KMS-11 (cell line): ENCODE measurements around the gene TRIM22.
"Not testable (repeated sequence)": the region's sequence is repeated elsewhere in the genome, so short reads cannot be mapped to it uniquely, and the experiment has no call there.

Experiments
- H2AFZ ChIP-seq: fragments of 200-600 bp; sonication (generic); 2 replicates; pipeline ENCODE4 v1.6.1; 2016; ENCODE audit warnings: antibody characterized with exemption, mixed run types, low read depth
- H3K27ac ChIP-seq: fragments of 200-600 bp; sonication (generic); 2 replicates; pipeline ENCODE4 v1.6.1; 2016; ENCODE audit warnings: mild to moderate bottlenecking, mixed run types
- H3K27me3 ChIP-seq: fragments of 200-600 bp; sonication (generic); 2 replicates; pipeline ENCODE4 v1.6.1; 2017; ENCODE audit warnings: mild to moderate bottlenecking, low read depth, mixed run types, moderate library complexity; ENCODE audit not compliant: insufficient read depth
- H3K36me3 ChIP-seq: fragments of 200-600 bp; sonication (generic); 2 replicates; pipeline ENCODE4 v1.6.1; 2017; ENCODE audit warnings: mild to moderate bottlenecking, mixed run types; ENCODE audit not compliant: insufficient read depth
- H3K4me1 ChIP-seq: fragments of 200-600 bp; sonication (generic); 2 replicates; pipeline ENCODE4 v1.6.1; 2016; ENCODE audit warnings: mild to moderate bottlenecking, low read depth, mixed run types; ENCODE audit not compliant: poor library complexity, severe bottlenecking
- H3K4me2 ChIP-seq: fragments of 200-600 bp; sonication (generic); 2 replicates; pipeline ENCODE4 v1.7.0; 2016; ENCODE audit warnings: mild to moderate bottlenecking, mixed run types
- H3K4me3 ChIP-seq: fragments of 200-600 bp; sonication (generic); IDR thresholded peaks from 2 replicates; pipeline ENCODE4 v1.6.1; 2017; ENCODE audit warnings: low read depth, low read length, mixed read lengths; ENCODE audit not compliant: insufficient read depth
- H3K79me2 ChIP-seq: fragments of 200-600 bp; sonication (generic); 2 replicates; pipeline ENCODE4 v1.6.1; 2016; ENCODE audit warnings: low read depth, mixed run types; ENCODE audit not compliant: insufficient read depth
- H3K9ac ChIP-seq: fragments of 200-600 bp; sonication (generic); 2 replicates; pipeline ENCODE4 v1.6.1; 2016; ENCODE audit warnings: mild to moderate bottlenecking, mixed run types
- H4K20me1 ChIP-seq: fragments of 200-600 bp; sonication (generic); 2 replicates; pipeline ENCODE4 v1.6.1; 2016; ENCODE audit warnings: mild to moderate bottlenecking, mixed run types; ENCODE audit not compliant: insufficient read depth
- TF ChIP-seq, protein P1 (sequence below): fragments of 200-600 bp; sonication (generic); conservative IDR thresholded peaks from 2 replicates; pipeline ENCODE4 v1.6.1; 2017; ENCODE audit warnings: low read depth, mild to moderate bottlenecking, antibody characterized with exemption, low read length, moderate library complexity, mixed read lengths

The TRIM22 gene

DNA sequence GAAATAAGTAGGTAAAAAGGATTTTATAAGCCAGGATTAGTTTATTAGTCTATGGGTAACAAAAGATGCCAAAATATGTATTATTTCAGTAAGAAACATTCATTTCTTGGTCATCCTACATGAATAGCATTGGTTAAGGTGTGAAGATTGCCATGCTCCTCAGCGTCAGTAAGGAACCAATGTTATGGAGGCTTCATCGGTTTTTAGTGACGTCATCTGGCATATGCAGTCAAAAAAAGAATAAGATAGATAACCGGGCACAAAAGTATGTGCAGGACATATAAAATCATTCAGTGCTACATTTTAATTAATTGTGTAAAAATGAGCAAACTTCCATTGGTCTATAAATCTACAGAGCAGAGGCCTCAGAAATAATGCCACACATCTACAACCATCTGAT is 34.1 kb upstream of the TRIM22 start:
- no peak overlapping the region for H3K4me2 ChIP-seq
- no peaks in the 10 kb centered on the region for H4K20me1 ChIP-seq
- no peaks in the 10 kb centered on the region for H3K4me1 ChIP-seq
- TF ChIP-seq, protein P1, sequence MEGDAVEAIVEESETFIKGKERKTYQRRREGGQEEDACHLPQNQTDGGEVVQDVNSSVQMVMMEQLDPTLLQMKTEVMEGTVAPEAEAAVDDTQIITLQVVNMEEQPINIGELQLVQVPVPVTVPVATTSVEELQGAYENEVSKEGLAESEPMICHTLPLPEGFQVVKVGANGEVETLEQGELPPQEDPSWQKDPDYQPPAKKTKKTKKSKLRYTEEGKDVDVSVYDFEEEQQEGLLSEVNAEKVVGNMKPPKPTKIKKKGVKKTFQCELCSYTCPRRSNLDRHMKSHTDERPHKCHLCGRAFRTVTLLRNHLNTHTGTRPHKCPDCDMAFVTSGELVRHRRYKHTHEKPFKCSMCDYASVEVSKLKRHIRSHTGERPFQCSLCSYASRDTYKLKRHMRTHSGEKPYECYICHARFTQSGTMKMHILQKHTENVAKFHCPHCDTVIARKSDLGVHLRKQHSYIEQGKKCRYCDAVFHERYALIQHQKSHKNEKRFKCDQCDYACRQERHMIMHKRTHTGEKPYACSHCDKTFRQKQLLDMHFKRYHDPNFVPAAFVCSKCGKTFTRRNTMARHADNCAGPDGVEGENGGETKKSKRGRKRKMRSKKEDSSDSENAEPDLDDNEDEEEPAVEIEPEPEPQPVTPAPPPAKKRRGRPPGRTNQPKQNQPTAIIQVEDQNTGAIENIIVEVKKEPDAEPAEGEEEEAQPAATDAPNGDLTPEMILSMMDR = no peak
- no peaks in the 10 kb centered on the region for H3K27me3 ChIP-seq
- no peak overlapping the region for H3K9ac ChIP-seq
- no peaks in the 10 kb centered on the region for H3K79me2 ChIP-seq
- H3K27ac ChIP-seq = no peak overlapping the region
- H2AFZ ChIP-seq = no peak overlapping the region
- H3K4me3 ChIP-seq = no peak overlapping the region
- no peaks in the 10 kb centered on the region for H3K36me3 ChIP-seq

GRCh38 chr11:5656956-5657355 is 32.6 kb upstream of the TRIM22 start:
- H3K36me3 ChIP-seq, H3K4me2 ChIP-seq, H3K4me3 ChIP-seq, H2AFZ ChIP-seq, H3K9ac ChIP-seq, H3K79me2 ChIP-seq, H3K27ac ChIP-seq, H3K27me3 ChIP-seq, H4K20me1 ChIP-seq, H3K4me1 ChIP-seq: not testable (repeated sequence)

- Histone ChIP-seq H4K20me1 (no peaks in the 10 kb centered on the region), H3K79me2 (no peaks in the 10 kb centered on the region), H3K27me3 (no peaks in the 10 kb centered on the region), H3K4me2 (no peak overlapping the region), H2AFZ (no peak overlapping the region), H3K27ac (no peak overlapping the region), H3K9ac (no peak overlapping the region), H3K36me3 (no peaks in the 10 kb centered on the region), H3K4me1 (no peaks in the 10 kb centered on the region), H3K4me3 (no peak overlapping the region)
- TF ChIP-seq, protein P1 = no peak
Measured at GRCh38 chr11:5658318-5658717, 31.3 kb upstream of the TRIM22 start.

GRCh38 chr11:5663511-5663910 is 26.1 kb upstream of the TRIM22 start:
- no peaks in the 10 kb centered on the region for H4K20me1 ChIP-seq

GRCh38 chr11:5665051-5665570 is 24.5 kb upstream of the TRIM22 start:
- Histone ChIP-seq H4K20me1 (no peaks in the 10 kb centered on the region), H2AFZ (no peak overlapping the region), H3K4me1 (no peaks in the 10 kb centered on the region), H3K4me2 (no peak overlapping the region), H3K9ac (no peak overlapping the region), H3K27me3 (no peaks in the 10 kb centered on the region), H3K27ac (no peak overlapping the region), H3K36me3 (no peaks in the 10 kb centered on the region), H3K79me2 (no peaks in the 10 kb centered on the region), H3K4me3 (no peak overlapping the region)
- TF ChIP-seq, protein P1 = no peak

More at GRCh38 chr11:5663511-5663910, 26.1 kb upstream of the TRIM22 start:
- Histone ChIP-seq H3K27me3 (no peaks in the 10 kb centered on the region), H3K27ac (no peak overlapping the region), H3K9ac (no peak overlapping the region), H3K79me2 (no peaks in the 10 kb centered on the region), H2AFZ (no peak overlapping the region), H3K36me3 (no peaks in the 10 kb centered on the region), H3K4me2 (no peak overlapping the region), H3K4me3 (no peak overlapping the region), H3K4me1 (no peaks in the 10 kb centered on the region)
- TF ChIP-seq, protein P1 = no peak
